Fibroblast of peridontal ligament (primary cell): ENCODE results near the gene KIF17.
"Not testable (repeated sequence)": the region's sequence is repeated elsewhere in the genome, so short reads cannot be mapped to it uniquely, and the experiment has no call there.

ENCODE experiments used
- DNase-seq: peaks from one replicate; pipeline ENCODE4 v3.0.0-alpha.2; 2010; ENCODE audit errors: extremely low read depth

KIF17 gene

GRCh38 chr1:20686883-20687725 is 30.7 kb downstream of the KIF17 start:
- DNase-seq, result no peak

- no peak for DNase-seq
Measured at GRCh38 chr1:20685741-20686140, 32.1 kb downstream of the KIF17 start.

- DNase-seq, result no peak
Measured at GRCh38 chr1:20685099-20685662, 32.6 kb downstream of the KIF17 start.

GRCh38 chr1:20684651-20685050 is 33.2 kb downstream of the KIF17 start:
- DNase-seq, result no peak

- no peak for DNase-seq
Measured at GRCh38 chr1:20684050-20684620, 33.7 kb downstream of the KIF17 start.

- no peak for DNase-seq
Measured at GRCh38 chr1:20683614-20684013, 34.2 kb downstream of the KIF17 start.

GRCh38 chr1:20682571-20683236 is 35.1 kb downstream of the KIF17 start:
- no peak for DNase-seq

GRCh38 chr1:20681999-20682398 is 35.8 kb downstream of the KIF17 start:
- no peak for DNase-seq

GRCh38 chr1:20680269-20680668 is 37.5 kb downstream of the KIF17 start:
- no peak for DNase-seq

GRCh38 chr1:20678599-20678998 is 39.2 kb downstream of the KIF17 start:
- DNase-seq, result no peak

- not testable (repeated sequence) for DNase-seq
Measured at GRCh38 chr1:20673626-20674025, 44.2 kb downstream of the KIF17 start.

- no peak for DNase-seq
Measured at GRCh38 chr1:20672265-20672632, 45.6 kb downstream of the KIF17 start.

GRCh38 chr1:20670936-20671335 is 46.9 kb downstream of the KIF17 start:
- no peak for DNase-seq

GRCh38 chr1:20668581-20668980 is 49.2 kb downstream of the KIF17 start:
- DNase-seq, result no peak

- peak; percentile 5 for DNase-seq
Measured at GRCh38 chr1:20666804-20667203, 51.0 kb downstream of the KIF17 start.

- DNase-seq, result no peak
Measured at GRCh38 chr1:20666146-20666545, 51.7 kb downstream of the KIF17 start.

GRCh38 chr1:20665726-20666125 is 52.1 kb downstream of the KIF17 start:
- DNase-seq, result no peak

GRCh38 chr1:20663969-20664715 is 53.7 kb downstream of the KIF17 start:
- DNase-seq, result no peak

GRCh38 chr1:20663365-20663764 is 54.4 kb downstream of the KIF17 start:
- no peak for DNase-seq

- no peak for DNase-seq
Measured at GRCh38 chr1:20662110-20662475, 55.7 kb downstream of the KIF17 start.

GRCh38 chr1:20661207-20662109 is 56.3 kb downstream of the KIF17 start, which contains the start of gene DDOST:
Gene DDOST, minus strand, starts transcription at chr1:20661369. Its CDS starts 19 bp downstream, at chr1:20661350.
- DNase-seq, result peak; percentile 96
